Gastrocnemius medialis (tissue), 4 donors: ENCODE measurements around the gene POU3F3. TPM values are rescaled to one million over a fixed set of nuclear protein-coding genes. Genes with fewer than 3 reads are reported as not detected.

Source experiments
- ATAC-seq, 2 donors: fragments of 150-250 bp; one replicate each; pipeline ENCODE4 v1.9.1; 2016
- DNase-seq, 2 donors: peaks; one replicate each; pipeline ENCODE4 v3.0.0-alpha.2; 2019
- H3K27ac ChIP-seq, 4 donors: fragments of 200-600 bp; sonication (generic); 1 replicate in 1 of 4; 2 replicates in 3 of 4; pipeline ENCODE4 v1.5.1; 2016 to 2018; ENCODE audit warnings: mild to moderate bottlenecking in 2 of 4, moderate library complexity in 1 of 4
- H3K27me3 ChIP-seq, 3 donors: fragments of 200-600 bp; sonication (generic) in 2 of 3; 1 replicate in 1 of 3; 2 replicates in 2 of 3; pipeline versions ENCODE4 v1.5.1 to v1.6.0; 2016 to 2019; ENCODE audit warnings: mild to moderate bottlenecking in 1 of 3, moderate library complexity in 1 of 3
- H3K36me3 ChIP-seq, 2 donors: fragments of 200-600 bp; sonication (generic) in 1 of 2; one replicate each; pipeline ENCODE4 v1.5.1; 2017 to 2018
- H3K4me1 ChIP-seq, 2 donors: fragments of 200-600 bp; sonication (generic) in 1 of 2; one replicate each; pipeline ENCODE4 v1.5.1; 2016 to 2017; ENCODE audit warnings: mild to moderate bottlenecking in 2 of 2
- H3K4me3 ChIP-seq, 4 donors: fragments of 200-600 bp; sonication (generic) in 3 of 4; 1 replicate in 1 of 4; 2 replicates in 3 of 4; pipeline ENCODE4 v1.5.1; 2016 to 2019; ENCODE audit warnings: mild to moderate bottlenecking in 2 of 4
- H3K9me3 ChIP-seq, 3 donors: fragments of 200-600 bp; sonication (generic) in 2 of 3; 1 replicate in 1 of 3; 2 replicates in 2 of 3; pipeline ENCODE4 v1.5.1; 2016 to 2019
- CTCF ChIP-seq, 5 experiments: fragments of 450-650 bp in 3 of 5; fragments of 200-600 bp in 2 of 5; sonication (generic) in 2 of 5; IDR thresholded peaks in 4 of 5; conservative IDR thresholded peaks in 1 of 5; 1 replicate in 4 of 5; 2 replicates in 1 of 5; pipeline ENCODE4 v1.5.1; 2016 to 2019; ENCODE audit warnings: antibody characterized with exemption in 5 of 5, mild to moderate bottlenecking in 3 of 5, moderate library complexity in 3 of 5
- POLR2A ChIP-seq, 2 donors: fragments of 450-650 bp; IDR thresholded peaks; one replicate each; pipeline ENCODE4 v1.6.1; 2017; ENCODE audit warnings: antibody characterized with exemption in 2 of 2, mild to moderate bottlenecking in 2 of 2, moderate library complexity in 2 of 2
- in situ Hi-C, 4 donors: fragments of 200-750 bp; cut with MboI; loops; one replicate each; pipeline versions ENCODE4 v1.15.0 to v1.8.0; 2017; ENCODE audit warnings: low sequenced_read_pairs in 4 of 4
- intact Hi-C: fragments of 100-400 bp; cut with DNase I; formaldehyde crosslinking; loops from one replicate; pipeline ENCODE4 v1.15.1; 2023; ENCODE audit warnings: low total_unique reads
- total RNA-seq, 4 donors: library from RNA; depleted of rRNA; stranded (reverse); fragments of >200 nt; gene quantifications; one replicate each; pipeline versions ENCODE4 v1.1.0 to v1.2.3, GENCODE V29; 2016

Gene POU3F3
- total RNA-seq, 4 donors from 2014 or later, result not detected

GRCh38 chr2:104872866-104873688 lies 19.2 kb downstream of the POU3F3 start:
- Histone ChIP-seq H3K9me3 (no peaks in the 10 kb centered on the region), H3K27ac (no peak overlapping the region), H3K36me3 (no peaks in the 10 kb centered on the region), H3K4me1 (peaks cover 0 to 8% of the 10 kb centered on the region in 2 donors), H3K4me3 (peak overlapping the region; percentile 49 to 71 (median 58)), H3K27me3 (peaks cover 48 to 50% (median 49%) of the 10 kb centered on the region in 3 donors)
- intact Hi-C loops, result loop anchor here (10.0 kb wide), 1 partner anchor 1708 kb away; no protein-coding TSS in a partner anchor
- in situ Hi-C loops, result no loop called here
- TF ChIP-seq POLR2A (IDR thresholded peaks at IDR 0.05) (no peak), CTCF (IDR thresholded peaks at IDR 0.05 in 4 of 5, conservative IDR thresholded peaks at IDR 0.05 in 1 of 5) (peak in 3 of 5 experiments; percentile 28 to 52 (median 48))
- ATAC-seq (peak; percentile 91 to 92), DNase-seq (peak; percentile 19 to 32)

- no peak for ATAC-seq
- peaks cover 0 to 8% of the 10 kb centered on the region in 2 donors for H3K4me1 ChIP-seq
- in situ Hi-C loops, result no loop called here
- no peak for DNase-seq
- TF ChIP-seq POLR2A (IDR thresholded peaks at IDR 0.05) (no peak), CTCF (IDR thresholded peaks at IDR 0.05 in 4 of 5, conservative IDR thresholded peaks at IDR 0.05 in 1 of 5) (no peak)
- intact Hi-C loops, result loop anchor here (10.0 kb wide), 1 partner anchor 1709 kb away; no protein-coding TSS in a partner anchor
- no peaks in the 10 kb centered on the region for H3K9me3 ChIP-seq
- no peak overlapping the region for H3K27ac ChIP-seq
- H3K36me3 ChIP-seq, result no peaks in the 10 kb centered on the region
- H3K4me3 ChIP-seq, result peak overlapping the region in 3 of 4 donors; percentile 52 to 71 (median 63)
- peaks cover 42 to 48% (median 44%) of the 10 kb centered on the region in 3 donors for H3K27me3 ChIP-seq
Observed at GRCh38 chr2:104873689-104874054, 19.8 kb downstream of the POU3F3 start.

GRCh38 chr2:104874230-104874629 lies 20.3 kb downstream of the POU3F3 start:
- DNase-seq (no peak), ATAC-seq (no peak)
- in situ Hi-C loops (no loop called here), intact Hi-C loops (loop anchor here (10.0 kb wide), 1 partner anchor 1709 kb away; no protein-coding TSS in a partner anchor)
- TF ChIP-seq CTCF (IDR thresholded peaks at IDR 0.05 in 4 of 5, conservative IDR thresholded peaks at IDR 0.05 in 1 of 5), result no peak
- no peak for TF ChIP-seq POLR2A (IDR thresholded peaks at IDR 0.05)
- no peak overlapping the region for H3K27ac ChIP-seq
- H3K27me3 ChIP-seq, result peaks cover 38 to 48% (median 39%) of the 10 kb centered on the region in 3 donors
- no peak overlapping the region for H3K4me3 ChIP-seq
- peaks cover 0 to 8% of the 10 kb centered on the region in 2 donors for H3K4me1 ChIP-seq
- no peaks in the 10 kb centered on the region for H3K9me3 ChIP-seq
- no peaks in the 10 kb centered on the region for H3K36me3 ChIP-seq

GRCh38 chr2:104875262-104875661 lies 21.3 kb downstream of the POU3F3 start:
- DNase-seq (no peak), ATAC-seq (no peak)
- TF ChIP-seq POLR2A (IDR thresholded peaks at IDR 0.05), result no peak
- no peak for TF ChIP-seq CTCF (IDR thresholded peaks at IDR 0.05 in 4 of 5, conservative IDR thresholded peaks at IDR 0.05 in 1 of 5)
- H3K27me3 ChIP-seq, result peaks cover 37 to 48% (median 43%) of the 10 kb centered on the region in 3 donors
- H3K27ac ChIP-seq, result no peak overlapping the region
- intact Hi-C loops, result loop anchor here (10.0 kb wide), 1 partner anchor 1710 kb away; no protein-coding TSS in a partner anchor
- peaks cover 0 to 8% of the 10 kb centered on the region in 2 donors for H3K4me1 ChIP-seq
- H3K4me3 ChIP-seq, result no peak overlapping the region
- in situ Hi-C loops, result no loop called here
- no peaks in the 10 kb centered on the region for H3K36me3 ChIP-seq
- no peaks in the 10 kb centered on the region for H3K9me3 ChIP-seq
